ENCODE measurements around the gene INTS11.

INTS11 gene

DNA sequence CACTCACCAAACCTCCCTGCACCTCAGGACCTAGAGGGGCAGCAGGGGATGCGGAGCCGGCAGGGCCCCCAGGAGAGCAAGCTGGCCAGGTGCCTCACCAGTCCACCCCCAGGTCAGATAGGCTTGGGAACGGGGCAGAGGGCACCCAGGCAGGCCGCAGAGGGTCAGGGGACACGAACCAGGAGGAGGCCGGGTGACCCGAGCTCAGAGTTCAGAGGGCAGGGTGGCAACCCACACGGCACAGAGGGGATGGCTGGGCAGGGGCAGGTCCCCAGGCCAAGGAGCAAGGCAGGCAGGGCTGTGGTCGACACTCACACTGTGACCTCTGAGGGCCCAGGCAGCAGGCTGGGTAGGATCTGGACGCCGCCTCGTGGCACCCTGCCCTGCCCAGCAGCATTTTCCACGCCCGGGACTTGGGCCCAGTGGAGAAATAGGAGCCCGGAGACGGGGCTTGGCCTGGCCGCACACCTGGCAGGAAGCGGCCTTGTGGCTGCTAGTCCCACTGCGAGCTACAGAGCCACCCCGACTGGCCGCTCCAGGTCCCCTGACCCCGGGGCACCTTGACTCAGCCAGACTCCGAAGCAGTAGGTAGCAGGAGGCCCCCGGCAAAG is 19.5 kb upstream of the INTS11 start:
- no peak for DNase-seq

- DNase-seq: no peak
Observed at GRCh38 chr1:1342584-1343115, 18.2 kb upstream of the INTS11 start.

DNA sequence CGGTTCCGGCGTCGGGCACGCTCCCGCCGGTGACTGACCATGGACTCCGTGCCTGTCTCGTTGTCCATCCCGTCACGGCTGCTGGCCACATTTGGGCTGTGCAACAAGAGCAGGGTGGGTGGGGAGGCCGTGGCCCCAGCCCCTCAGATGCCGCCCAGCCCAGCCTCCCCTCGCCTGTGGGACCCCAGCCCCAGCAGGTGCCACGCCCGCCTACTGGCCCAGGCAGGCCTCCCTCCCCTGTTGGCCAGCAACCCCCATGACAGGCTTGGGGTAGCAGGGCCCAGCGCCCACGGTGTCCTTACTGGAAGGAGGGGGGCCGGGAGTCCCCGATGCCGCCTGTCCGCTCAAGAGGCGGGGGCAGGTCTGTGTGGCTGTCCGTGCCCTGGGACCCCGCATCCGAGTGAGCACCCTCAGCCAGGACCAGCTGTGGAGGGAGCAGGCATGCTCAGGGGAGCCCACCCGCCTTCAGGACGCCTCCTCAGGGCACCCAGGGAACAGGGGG is 17.7 kb upstream of the INTS11 start:
- DNase-seq: no peak

DNA sequence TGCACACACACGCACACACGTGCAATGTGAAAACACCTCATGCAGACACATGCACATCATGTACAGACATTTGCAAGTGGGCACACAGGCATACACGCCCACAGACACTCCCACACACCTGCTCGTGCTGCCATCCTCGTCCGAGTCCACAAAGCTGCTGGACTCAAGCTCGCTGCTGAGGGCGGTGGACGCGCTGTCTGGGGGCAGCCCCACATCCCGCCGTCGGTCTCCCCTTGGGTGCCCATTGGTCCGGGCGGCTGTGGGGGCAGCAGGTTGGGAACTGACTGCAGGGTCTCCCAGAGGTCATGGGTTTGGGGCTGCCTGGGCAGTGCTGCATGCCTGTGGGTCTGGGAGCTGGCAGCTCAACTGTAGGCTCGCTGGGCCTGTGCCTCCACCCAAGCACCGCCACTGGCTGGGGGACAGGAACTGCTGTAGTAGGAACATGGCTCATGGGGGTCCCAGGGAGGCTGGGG is 17.1 kb upstream of the INTS11 start:
- no peak for DNase-seq

DNA sequence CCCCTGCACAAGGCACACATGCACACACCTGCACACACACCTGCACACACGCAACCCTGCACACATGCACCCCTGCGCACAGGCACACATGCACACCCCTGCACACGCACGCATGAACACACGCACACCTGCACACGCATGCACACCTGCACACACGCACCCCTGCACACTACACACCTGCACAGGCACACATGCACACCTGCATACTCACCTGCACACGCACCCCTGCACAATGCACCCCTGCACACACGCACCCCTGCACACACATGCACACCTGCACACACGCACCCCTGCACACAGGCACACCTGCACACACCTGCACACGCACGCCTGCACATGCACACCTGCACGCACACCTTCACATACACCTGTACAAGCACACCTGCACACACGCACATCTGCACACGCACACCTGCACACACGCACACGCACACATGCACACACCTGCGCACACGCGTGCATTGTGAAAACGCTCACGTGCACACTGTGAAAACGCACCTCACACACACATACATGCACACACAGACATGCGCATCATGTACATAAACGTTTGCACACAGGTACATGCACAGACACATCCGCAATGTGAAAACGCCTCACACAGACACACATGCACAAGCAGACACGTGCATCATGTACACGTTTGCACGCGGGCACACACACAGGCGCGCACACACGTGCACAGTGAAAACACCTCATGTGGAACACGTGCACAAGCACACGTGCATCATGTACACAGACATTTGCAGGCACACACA is 16.5 kb upstream of the INTS11 start:
- DNase-seq: no peak

GRCh38 chr1:1340185-1340584 is 15.7 kb upstream of the INTS11 start:
- DNase-seq: no peak

DNA sequence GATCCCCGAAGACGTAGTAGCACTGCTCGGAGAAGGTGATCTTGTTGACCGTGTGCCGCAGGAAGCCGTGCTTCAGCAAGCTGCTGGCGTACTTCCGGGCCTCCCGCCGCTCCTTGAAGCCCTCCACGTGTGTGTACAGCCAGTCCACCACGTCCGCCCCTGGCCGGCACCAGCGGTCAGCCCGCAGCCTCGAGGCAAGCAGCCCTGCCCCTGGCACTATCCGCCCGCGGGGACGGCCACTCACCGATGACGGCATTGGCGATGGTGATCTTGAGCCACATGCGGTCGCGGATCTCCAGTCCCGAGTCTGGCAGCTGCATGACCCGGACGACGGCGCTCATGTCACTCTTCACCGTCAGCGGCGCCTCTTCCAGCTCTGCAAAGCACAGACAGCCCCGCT is 13.8 kb upstream of the INTS11 start:
- DNase-seq: no peak

DNA sequence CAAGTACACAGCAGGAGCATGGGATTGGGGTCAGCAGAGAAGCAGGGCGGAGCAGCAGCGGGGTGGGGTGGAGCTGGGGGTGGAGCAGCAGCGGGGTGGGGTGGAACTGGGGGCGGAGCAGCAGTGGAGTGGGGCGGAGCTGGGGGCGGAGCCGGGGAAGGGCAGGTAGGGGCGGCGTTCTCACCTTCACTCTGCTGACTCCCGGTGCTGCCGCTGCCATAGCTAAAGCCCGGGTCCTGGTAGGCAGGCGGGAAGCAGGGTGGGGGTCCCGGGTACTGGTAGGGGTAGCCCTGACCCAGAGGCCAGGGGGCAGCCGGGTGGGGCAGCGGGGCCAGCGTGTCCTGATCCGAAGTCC is 13.3 kb upstream of the INTS11 start:
- no peak for DNase-seq

DNA sequence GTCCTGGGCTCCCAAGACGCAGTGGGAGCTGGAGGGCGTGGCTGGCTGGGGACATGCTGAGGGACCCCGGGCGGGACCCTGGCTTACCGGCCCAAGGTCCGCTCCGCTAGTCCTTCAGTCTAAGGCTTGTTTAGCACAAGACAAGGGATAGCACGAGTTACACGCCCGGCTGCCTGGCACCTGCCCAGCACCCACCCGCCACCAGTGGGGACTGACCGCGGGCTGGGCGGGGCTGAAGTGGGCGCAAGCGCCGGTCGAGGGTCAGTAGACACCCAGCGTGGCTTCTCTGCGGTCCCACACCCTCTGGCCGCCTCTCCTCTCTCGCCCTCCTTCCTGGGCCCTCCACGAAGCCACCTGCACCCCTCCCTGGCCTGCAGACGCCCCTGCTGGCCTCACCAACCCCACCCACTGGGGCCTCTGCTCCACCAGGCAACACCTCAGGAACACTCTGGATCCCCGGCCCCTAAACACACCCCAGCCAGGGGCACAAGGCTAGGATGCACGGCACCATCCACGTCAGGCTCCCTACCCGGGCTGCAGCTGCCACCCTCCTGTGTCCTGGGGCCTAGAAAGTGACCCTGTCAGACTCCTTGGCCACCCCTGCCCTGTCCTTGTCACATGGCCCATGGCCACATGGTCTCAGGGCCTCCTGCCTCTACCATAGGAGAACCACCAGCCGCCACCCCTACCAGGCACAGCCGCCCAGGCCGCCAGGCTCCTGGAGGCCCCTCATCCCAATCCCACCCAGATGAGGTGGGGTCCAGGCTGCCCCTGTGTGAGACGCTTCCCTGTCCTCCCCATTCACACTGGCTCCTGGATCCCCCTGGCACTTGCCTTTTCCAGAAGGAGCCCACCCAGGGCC is 12.7 kb upstream of the INTS11 start:
- DNase-seq: no peak

GRCh38 chr1:1336446-1336845 is 12.0 kb upstream of the INTS11 start:
- no peak for DNase-seq

DNA sequence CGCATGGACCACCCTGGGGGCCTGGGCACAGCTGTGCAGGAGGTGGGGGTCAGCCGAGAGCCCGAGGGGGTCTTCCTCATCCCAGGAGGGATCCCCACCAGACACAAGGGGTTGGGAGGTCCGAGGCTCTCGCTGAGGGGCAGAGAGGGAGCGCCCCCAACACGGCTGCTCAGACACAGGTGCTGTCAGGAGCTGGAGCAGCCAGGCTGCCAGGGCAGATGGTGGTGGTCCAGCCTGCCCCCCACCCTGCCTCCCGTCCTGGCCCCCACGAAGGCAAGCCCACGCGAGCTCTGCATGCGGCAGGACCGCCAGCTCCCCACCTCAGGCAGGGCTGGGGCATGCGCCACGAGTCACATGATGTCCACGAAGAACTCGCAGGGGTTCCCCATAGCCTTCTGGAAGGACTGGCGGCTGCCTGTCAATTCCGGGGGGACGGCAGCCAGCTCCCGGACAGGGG is 11.4 kb upstream of the INTS11 start:
- DNase-seq: no peak

- no peak for DNase-seq
Observed at GRCh38 chr1:1335283-1335682, 10.8 kb upstream of the INTS11 start.

DNA sequence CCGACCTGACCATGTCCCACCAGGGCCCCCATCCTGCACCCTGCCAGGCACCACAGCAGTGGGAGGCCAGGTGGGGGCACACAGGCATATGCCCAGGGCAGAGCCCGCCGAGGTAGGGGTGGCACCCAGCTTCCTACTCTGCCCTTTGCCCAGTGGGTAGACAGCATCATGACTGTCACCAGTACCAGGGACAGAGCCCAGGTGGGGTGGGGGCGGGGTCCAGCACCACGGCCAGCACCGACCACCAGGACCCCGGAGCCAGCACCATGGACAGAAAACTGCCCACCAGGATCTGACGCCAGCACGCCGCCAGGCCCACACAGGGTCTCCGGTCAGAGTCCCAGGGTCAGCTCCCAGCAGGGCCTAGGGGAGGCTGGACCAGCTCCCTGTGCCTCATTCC is 10.4 kb upstream of the INTS11 start:
- no peak for DNase-seq

DNA sequence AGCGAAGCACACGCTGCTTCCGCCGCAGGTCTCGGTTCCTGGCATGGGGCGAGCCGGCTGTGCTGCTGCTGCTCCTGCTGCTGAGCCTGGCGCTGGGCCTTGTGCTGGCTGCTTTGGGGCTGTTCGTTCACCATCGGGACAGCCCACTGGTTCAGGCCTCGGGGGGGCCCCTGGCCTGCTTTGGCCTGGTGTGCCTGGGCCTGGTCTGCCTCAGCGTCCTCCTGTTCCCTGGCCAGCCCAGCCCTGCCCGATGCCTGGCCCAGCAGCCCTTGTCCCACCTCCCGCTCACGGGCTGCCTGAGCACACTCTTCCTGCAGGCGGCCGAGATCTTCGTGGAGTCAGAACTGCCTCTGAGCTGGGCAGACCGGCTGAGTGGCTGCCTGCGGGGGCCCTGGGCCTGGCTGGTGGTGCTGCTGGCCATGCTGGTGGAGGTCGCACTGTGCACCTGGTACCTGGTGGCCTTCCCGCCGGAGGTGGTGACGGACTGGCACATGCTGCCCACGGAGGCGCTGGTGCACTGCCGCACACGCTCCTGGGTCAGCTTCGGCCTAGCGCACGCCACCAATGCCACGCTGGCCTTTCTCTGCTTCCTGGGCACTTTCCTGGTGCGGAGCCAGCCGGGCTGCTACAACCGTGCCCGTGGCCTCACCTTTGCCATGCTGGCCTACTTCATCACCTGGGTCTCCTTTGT is 9.2 kb upstream of the INTS11 start:
- DNase-seq: no peak

DNA sequence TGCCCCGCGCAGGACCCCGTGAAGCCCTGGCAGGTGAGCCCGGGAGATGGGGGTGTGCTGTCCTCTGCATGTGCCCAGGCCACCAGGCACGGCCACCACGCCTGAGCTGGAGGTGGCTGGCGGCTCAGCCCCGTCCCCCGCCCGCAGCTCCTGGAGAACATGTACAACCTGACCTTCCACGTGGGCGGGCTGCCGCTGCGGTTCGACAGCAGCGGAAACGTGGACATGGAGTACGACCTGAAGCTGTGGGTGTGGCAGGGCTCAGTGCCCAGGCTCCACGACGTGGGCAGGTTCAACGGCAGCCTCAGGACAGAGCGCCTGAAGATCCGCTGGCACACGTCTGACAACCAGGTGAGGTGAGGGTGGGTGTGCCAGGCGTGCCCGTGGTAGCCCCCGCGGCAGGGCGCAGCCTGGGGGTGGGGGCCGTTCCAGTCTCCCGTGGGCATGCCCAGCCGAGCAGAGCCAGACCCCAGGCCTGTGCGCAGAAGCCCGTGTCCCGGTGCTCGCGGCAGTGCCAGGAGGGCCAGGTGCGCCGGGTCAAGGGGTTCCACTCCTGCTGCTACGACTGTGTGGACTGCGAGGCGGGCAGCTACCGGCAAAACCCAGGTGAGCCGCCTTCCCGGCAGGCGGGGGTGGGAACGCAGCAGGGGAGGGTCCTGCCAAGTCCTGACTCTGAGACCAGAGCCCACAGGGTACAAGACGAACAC is 8.5 kb upstream of the INTS11 start:
- no peak for DNase-seq

DNA sequence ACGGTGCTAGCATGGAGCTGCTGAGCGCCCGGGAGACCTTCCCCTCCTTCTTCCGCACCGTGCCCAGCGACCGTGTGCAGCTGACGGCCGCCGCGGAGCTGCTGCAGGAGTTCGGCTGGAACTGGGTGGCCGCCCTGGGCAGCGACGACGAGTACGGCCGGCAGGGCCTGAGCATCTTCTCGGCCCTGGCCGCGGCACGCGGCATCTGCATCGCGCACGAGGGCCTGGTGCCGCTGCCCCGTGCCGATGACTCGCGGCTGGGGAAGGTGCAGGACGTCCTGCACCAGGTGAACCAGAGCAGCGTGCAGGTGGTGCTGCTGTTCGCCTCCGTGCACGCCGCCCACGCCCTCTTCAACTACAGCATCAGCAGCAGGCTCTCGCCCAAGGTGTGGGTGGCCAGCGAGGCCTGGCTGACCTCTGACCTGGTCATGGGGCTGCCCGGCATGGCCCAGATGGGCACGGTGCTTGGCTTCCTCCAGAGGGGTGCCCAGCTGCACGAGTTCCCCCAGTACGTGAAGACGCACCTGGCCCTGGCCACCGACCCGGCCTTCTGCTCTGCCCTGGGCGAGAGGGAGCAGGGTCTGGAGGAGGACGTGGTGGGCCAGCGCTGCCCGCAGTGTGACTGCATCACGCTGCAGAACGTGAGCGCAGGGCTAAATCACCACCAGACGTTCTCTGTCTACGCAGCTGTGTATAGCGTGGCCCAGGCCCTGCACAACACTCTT is 7.7 kb upstream of the INTS11 start:
- DNase-seq: no peak

DNA sequence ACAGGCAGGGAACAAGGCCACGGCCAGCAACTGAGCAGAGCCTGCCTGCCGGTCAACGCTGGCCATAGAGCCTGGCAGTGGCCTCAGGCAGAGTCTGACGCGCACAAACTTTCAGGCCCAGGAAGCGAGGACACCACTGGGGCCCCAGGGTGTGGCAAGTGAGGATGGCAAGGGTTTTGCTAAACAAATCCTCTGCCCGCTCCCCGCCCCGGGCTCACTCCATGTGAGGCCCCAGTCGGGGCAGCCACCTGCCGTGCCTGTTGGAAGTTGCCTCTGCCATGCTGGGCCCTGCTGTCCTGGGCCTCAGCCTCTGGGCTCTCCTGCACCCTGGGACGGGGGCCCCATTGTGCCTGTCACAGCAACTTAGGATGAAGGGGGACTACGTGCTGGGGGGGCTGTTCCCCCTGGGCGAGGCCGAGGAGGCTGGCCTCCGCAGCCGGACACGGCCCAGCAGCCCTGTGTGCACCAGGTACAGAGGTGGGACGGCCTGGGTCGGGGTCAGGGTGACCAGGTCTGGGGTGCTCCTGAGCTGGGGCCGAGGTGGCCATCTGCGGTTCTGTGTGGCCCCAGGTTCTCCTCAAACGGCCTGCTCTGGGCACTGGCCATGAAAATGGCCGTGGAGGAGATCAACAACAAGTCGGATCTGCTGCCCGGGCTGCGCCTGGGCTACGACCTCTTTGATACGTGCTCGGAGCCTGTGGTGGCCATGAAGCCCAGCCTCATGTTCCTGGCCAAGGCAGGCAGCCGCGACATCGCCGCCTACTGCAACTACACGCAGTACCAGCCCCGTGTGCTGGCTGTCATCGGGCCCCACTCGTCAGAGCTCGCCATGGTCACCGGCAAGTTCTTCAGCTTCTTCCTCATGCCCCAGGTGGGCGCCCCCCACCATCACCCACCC is 6.9 kb upstream of the INTS11 start, which contains the start of gene TAS1R3:
Gene TAS1R3, plus strand, starts transcription at position 213 of the 898 bp plus-strand sequence. Its CDS starts 66 bp downstream, at position 279.
- no peak for DNase-seq

DNA sequence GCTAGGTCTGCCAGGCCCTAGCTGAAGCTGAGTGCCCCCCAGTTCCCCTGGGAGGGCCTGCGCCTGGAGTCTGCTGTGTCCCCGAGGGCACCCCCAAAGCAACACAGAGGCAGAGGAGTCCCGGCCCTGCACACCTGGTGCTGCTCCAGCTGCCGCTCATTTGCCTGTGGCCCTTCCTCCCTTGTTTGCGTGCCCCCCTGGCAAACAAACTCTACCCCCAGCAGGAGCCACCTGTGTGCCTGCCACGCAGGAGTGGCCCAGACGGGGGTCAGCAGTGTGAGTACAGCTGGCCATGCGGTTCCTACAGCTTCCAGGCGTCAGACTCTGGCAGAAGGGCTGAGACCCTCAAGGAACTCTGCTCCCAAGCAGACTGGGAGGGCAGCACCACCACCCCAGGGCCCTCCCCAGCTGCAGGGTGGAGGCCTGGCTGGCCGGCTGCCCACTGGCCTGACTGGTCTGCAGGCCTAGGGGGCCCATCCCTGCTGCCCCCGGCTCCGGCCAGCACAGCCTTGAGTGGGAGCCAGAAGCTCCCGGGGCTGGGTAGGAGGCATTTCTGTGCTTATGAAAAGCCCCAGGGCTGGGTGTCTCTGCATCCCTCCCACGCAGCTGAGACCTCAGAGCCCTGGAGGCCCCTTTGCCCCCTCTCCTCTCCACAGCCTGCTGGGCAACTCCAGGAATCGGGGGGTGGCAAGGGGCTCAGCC is 6.1 kb upstream of the INTS11 start:
- DNase-seq: no peak
